Stimulated activated CD8-positive, alpha-beta memory T cell treated with anti-CD3 and anti-CD28 coated beads, Interleukin-15, amount 100 ng/mL, for 1 hour (primary cell): ENCODE measurements around the gene ITM2B.
"Not testable (repeated sequence)": the region's sequence is repeated elsewhere in the genome, so short reads cannot be mapped to it uniquely, and the experiment has no call there.

ENCODE experiments used
- DNase-seq: peaks from one replicate; pipeline ENCODE4 v3.0.0-alpha.2; 2020; ENCODE audit warnings: low read depth

The ITM2B gene

GRCh38 chr13:48230541-48230940, 2.5 kb upstream of the ITM2B start:
- DNase-seq, result no peak

GRCh38 chr13:48231080-48231479, 1.9 kb upstream of the ITM2B start:
- DNase-seq, result no peak

DNA sequence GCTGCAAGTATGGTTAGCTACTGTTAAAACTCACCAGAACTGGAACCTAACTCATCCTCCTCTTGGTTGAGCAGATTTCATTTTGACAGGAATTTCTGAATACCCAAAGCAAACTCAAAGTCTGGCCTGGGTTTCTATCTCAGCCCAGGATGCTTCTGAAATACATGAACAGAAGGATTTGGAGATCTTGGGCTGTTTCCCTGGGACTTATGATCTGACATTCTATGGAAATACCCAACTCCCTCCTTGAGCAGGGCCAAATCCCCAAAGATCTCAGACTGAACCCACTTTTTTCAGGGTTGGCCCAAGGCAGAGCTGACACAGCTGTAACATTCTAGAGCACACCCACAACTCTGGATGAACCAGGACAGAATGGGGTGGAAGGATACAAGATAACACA, 1.1 kb upstream of the ITM2B start:
- DNase-seq, result no peak

DNA sequence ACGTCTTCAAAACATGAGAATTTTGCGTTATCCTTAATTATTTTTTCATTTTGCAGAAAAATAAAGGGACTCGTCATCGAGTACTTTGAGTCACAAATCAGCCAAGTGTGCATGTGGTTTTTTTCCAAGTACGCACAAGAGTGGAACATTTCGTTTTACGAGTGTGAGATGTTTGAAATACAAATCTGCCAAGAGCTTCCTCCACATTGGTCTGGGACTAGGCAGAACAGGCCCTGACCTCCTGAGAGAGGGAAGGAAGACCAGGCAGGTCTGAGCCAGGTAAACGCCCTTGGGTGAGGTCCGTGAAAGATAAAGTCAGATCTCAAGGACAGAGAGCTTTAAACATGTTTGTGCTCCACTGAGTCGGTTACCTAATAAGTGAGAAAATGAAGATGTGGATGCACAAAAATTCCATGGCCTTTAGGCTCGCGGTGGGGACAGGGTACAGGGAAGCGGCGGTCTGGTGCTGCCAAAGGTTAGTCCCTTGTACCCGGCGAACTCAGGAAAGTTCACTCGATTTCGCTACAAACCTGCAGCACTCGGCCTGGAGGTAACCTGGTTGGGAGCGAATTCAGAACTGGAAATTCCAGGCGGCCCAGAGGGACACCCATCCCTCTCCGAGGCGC, 473 bp upstream of the ITM2B start:
- DNase-seq, result no peak

GRCh38 chr13:48233889-48234488, 983 bp downstream of the ITM2B start:
- no peak for DNase-seq

DNA sequence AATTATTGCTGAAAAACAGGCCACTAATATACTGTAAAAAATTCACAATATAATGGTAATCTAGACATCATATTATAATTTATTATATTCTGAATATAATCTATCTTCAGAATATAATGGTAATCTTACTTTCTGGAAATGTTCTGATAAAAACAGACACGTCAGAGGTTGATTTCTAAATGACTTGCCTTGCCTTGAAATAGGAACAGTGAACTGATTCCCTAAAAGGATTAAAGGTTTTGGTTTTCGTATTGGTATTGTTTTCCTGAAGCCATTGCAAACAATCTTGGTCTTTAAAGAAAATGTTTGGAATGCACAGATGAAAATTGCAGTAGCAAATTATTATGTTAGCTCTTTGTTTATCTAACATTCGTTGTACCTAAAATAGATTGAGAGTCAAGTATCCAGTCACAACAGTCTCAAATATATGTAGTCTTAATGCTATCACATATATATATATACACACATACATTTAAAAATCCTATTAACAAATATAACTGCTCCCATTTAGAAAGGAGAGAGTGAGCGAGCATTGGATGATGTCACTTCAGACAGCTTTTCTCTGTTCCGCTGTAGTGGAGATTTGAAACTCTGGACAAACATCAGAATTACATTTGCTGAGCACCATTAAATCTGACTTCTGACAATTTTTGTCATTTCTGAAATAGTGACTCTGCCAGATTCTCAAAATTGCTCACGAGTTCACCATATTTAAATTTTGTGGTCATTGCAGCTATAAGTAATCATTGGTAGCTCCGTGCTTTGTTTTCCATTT, 1.7 kb downstream of the ITM2B start:
- DNase-seq, result no peak

DNA sequence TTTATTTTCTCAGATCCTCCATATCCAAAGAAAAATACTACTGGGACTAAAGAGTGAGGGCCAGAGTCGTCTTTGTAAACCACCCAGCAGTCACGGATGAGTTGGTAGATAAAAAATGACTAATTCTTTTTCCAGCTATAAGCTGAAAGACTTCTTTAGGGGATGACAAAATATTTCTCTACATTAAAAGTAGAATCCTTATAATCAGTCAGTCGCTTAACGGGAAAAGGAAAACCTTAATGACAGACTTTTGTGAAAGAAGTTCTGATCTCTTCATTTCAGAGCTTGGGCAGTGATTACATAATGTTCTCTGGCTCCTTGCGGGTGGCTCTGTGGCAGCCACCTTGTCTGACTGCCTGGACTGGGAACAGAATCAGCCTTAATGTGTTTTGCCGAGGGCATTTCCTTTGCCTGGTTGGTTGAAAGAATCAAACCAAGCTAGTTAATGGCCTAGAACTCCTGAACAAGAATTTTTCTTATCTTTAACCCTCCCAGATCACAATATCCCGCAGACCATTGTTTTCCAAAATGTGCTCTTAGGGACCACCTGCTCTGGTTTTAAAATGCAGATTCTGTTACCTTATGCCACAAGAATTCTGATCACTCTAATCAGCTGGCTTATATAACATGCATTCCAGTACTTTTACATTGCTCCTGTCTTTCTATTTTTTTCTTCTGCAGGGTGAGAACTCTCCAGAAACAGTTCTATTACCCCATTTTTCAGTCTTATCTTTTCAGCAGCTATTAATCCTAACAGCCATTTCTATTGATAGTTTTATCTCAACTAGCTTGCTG, 2.5 kb downstream of the ITM2B start:
- no peak for DNase-seq

- DNase-seq, result no peak
Measured at GRCh38 chr13:48236528-48237353, 3.7 kb downstream of the ITM2B start.

DNA sequence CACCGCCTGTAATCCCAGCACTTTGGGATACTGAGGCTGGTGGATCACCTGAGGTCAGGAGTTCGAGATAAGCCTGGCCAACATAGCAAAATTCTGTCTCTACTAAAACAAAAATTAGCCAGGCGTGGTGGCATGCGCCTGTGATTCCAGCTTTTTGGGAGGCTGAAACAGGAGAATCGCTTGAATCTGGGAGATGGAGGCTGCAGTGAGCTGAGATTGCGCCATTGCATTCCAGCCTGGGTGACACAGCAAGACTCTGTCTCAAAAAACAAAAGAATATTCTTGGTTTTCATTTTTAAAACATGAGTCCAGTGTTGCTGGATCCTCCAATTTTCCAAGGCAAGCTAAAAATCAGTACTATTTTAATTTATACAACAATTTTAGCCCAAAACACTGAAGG, 6.4 kb downstream of the ITM2B start:
- DNase-seq, result not testable (repeated sequence)

DNA sequence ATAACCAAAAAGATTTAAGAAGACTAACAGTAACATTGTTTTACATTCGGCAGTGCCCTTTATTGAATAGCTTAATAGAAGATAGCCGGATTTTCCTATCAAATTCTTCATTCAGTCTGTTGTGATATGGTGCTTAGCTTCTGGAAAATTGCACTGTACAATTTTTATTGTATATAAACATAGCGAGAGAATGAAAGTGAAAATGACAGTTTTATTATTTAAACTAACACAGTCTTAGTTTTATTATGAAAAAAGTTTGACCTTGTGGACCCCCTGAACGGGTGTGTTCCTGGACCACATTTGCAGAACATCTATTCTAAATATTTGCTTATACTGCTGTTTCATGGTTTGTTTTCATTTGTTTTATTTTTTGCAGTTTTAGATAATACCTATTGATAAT, 8.6 kb downstream of the ITM2B start:
- DNase-seq, result no peak

DNA sequence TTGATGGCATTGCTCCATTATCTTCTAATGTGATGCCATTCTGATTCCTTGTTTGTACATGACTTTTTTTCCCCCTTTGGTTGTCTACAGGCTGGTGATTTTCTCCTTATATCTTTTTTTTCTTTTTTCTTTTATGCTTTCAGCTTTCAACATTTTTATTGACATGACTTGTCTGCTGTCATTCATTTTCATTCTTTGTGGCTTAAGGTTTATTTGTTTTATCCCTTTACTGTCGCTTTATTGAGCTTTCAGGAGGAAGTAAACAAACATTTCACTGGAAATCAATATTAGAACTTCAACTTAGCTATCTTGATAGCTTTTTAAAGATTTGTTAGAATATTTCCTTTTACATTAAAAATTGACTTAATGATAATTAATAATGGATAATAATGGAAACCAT, 9.7 kb downstream of the ITM2B start:
- DNase-seq, result no peak

DNA sequence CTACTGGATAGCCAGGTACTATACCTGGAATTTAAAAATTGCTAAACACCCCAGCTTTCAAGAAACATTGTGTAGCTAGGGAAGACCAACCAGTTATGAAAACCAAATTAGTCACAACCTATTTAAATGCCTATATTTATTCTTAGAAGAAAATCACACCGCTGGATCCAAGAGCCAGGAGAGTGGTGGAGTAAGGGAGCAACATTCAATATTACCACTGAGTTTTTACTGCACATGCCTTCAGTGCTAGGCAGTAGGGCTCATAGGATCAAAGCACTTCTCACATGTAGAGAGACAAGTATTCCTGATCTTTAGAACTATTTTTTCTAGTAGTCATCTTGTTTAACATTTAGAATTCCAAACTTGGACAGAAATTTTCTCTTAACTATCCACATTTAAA, 11.2 kb downstream of the ITM2B start:
- DNase-seq, result no peak

GRCh38 chr13:48246102-48246501, 13.1 kb downstream of the ITM2B start:
- DNase-seq, result no peak

DNA sequence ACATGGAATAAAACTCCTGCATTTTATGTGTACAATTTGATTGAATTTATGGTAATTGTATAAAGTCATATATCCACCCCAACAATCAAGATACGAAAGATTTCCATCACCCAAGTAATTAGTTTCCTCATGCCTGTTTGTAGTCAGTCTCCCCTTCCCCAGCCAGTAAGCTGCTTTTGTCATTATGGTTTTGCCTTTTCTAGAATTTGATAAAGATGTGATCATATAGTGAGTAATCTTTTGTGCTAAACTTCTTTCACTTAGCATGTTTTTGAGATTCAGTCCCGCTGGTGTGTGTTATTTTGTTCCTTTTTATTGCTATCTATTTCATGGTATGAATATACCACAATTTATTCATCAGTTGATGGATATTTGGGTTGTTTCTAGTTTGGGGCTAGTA, 16.0 kb downstream of the ITM2B start:
- DNase-seq, result no peak

DNA sequence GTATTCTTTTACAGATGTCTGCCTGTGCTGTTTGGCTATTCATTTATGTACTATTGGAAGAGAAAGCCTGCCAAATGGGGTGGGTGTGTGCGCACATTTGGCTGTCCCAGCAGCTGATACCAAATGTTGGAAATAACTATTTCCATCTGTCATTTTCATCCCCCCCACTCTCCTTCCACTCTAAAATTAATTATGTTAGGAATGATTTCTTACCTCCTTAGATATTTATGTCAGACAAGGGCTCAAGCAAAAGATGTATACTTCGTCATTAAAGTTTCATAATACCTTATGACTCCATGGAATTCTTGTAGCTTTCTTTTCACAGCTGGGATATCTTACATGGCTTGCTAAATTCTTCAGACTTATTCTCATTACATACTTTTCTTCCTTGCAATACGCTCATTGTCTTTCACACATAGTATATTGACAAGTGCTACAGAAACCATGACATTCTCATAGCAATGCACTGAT, 18.6 kb downstream of the ITM2B start:
- DNase-seq, result no peak

- no peak for DNase-seq
Measured at GRCh38 chr13:48252176-48252575, 19.2 kb downstream of the ITM2B start.

- no peak for DNase-seq
Measured at GRCh38 chr13:48253849-48254248, 20.8 kb downstream of the ITM2B start.

- no peak for DNase-seq
Measured at GRCh38 chr13:48255090-48255489, 22.1 kb downstream of the ITM2B start.

GRCh38 chr13:48255954-48256353, 22.9 kb downstream of the ITM2B start:
- no peak for DNase-seq

- no peak for DNase-seq
Measured at GRCh38 chr13:48258002-48258401, 25.0 kb downstream of the ITM2B start.

DNA sequence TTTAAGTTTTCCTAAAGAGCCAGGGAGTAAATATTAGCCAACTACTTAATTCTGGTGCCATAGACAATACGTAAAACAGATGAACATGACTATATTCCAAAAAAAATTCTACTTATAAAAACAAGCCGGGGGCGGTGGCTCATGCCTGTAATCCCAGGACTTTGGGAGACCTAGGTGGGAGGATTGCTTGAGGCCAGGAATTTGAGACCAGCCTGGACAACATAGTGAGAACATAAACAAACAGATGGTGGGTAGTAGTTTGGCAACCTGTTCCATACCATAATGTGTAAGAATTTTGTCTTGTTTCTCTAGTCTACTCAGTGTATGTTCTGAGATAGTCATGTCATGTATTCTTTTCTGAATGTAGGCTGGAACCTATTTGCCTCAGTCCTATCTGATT, 25.4 kb downstream of the ITM2B start:
- DNase-seq, result no peak

DNA sequence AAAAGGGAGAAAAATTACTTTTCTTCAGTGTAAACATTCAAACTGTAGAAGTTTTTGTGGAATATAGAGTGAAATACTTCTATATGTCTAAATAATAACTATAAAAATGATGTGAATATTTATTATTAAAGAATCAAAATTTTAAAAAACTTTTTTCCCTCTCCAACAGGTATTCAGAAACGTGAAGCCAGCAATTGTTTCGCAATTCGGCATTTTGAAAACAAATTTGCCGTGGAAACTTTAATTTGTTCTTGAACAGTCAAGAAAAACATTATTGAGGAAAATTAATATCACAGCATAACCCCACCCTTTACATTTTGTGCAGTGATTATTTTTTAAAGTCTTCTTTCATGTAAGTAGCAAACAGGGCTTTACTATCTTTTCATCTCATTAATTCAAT, 28.0 kb downstream of the ITM2B start:
- DNase-seq, result no peak
